A172 (cell line): ENCODE data around the gene ASB8. TPM values are rescaled to one million over a fixed set of nuclear protein-coding genes. Genes with fewer than 3 reads are reported as not detected.

Source experiments
- DNase-seq: peaks from one replicate; pipeline ENCODE4 v3.0.0-alpha.2; 2015; ENCODE audit warnings: low spot score
- total RNA-seq: library from RNA; depleted of rRNA; stranded (reverse); fragments of >200 nt; shearing (Covaris generic); gene quantifications from 2 replicates; pipeline ENCODE4 v1.2.3, GENCODE V29; 2014; rRNA removed

Gene ASB8, protein sequence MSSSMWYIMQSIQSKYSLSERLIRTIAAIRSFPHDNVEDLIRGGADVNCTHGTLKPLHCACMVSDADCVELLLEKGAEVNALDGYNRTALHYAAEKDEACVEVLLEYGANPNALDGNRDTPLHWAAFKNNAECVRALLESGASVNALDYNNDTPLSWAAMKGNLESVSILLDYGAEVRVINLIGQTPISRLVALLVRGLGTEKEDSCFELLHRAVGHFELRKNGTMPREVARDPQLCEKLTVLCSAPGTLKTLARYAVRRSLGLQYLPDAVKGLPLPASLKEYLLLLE
- total RNA-seq: 15.4 and 17.2 TPM in 2 replicates

DNA sequence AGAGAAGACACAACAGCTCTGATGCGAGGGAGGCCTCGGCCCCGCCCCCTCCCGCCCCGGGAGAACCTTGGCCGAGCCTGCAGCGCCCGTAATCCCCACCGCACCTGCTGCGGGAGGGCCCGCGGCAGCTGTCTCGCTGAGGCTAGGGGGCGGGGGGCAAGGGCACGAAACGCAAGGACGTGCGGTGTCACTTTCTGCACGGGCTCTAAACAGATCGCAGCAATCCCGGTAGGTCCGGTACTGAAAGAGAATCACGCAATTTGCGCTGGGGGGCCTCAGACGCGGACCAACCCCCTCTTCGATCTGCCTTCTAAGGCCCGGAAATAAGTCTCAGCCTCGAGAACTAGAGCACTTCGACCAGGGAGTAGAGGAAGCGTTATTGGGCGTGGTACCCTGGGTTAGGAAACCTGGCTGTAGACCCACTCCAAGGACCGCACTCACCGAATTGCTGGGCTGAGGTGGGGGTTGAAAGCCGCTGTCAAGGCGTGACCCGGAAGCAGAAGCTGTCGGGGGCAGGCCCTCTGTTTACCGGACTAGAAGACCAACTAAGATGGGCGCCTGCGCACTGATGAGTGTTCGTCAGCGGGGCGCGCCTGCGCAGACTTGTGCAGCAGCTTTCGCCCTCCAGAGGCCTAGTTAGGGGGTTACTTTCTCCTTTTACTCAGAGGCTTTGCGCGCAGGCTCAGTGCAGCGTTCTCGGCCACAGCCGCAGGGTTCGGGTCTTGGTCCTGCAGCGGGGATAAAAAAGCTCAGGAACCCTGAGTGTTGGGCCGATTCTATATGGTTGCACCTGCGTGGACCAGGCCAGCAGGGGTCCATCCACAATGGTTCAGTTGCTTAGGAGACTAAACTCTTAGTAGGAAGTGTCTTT is at the start of gene ASB8:
Gene ASB8 (minus strand): TSS at position 498 of the 871 bp plus-strand sequence. CDS start 4,019 bp downstream, outside the sequence.
- DNase-seq: peak; percentile 91

DNA sequence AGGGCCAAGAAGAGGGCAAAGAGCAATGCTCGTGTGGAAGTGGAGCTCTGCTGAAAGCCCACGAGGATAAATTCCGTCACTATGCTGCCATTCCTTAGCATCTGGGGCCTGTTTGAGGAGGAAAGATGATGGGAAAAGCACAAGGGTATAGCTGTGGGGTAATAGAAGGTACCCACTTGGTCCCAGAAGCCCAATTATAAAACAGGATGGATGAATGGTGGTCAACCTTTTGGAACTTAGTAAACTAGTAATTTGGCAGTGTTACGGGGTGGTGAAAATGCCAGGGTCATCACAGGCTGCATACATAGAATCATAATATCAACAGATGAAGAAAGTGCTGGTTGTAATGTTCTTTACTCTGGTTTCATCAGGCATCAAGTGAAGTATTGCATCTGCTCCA is 45.9 kb upstream of the ASB8 start, which contains the start of gene OR10AD1:
Gene OR10AD1 (minus strand): TSS at position 101 of the 400 bp plus-strand sequence. CDS start 0 bp downstream, at position 101.
- no peak for DNase-seq

DNA sequence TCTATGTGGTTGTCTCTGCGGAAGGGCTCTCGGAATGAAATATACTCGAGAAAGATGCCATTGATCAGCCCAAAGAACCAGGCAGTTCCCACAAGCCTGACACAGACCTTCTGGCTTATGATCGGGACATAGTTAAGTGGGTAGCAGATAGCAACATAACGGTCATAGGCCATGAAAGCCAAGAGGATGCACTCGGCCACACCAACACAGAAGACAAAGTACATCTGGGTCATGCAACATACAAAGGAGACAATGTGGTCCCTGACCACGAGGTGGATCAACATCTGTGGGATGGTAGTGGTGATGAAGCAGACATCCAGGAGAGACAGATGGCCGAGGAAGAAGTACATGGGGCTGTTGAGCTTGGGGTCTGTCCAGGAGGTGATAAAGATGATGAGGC is 45.5 kb upstream of the ASB8 start:
- DNase-seq: no peak

DNA sequence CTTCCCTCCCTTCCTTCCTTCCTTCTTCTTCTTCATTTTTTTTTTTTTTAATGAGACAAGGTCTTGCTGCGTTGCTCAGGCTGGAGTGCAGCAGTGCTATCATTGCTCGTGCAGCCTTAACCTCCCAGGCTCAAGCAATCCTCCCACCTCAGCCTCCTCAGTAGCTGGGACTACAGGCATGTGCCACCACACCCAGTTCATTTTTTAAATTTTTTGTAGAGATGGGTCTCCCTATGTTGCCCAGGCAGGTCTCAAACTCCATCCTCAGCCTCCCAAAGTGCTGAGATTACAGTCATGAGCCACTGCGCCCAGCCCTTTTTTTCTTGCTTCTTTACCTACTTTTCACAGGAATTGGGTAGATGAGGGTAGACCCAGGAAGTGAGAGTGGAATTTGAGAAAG is 44.2 kb upstream of the ASB8 start:
- DNase-seq: no peak

DNA sequence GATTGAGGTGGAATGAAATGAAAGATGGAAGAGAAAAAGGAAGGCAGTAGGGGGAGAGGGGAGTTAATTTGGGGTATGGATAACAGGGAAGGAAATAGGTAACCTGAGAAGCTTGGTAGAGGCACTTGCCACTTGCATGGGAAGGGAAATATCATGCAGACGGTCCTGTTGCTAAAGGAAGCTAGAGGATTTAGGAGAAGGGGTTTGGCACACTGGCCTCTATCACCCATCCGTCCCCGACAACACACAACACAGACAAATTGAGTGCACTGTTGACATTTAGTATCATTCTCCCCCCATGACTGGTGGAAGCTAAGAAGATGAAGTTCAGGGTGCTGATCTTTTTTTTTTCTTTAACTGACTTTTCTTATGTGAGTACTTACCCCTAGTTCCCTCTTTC is 43.8 kb upstream of the ASB8 start:
- no peak for DNase-seq

DNA sequence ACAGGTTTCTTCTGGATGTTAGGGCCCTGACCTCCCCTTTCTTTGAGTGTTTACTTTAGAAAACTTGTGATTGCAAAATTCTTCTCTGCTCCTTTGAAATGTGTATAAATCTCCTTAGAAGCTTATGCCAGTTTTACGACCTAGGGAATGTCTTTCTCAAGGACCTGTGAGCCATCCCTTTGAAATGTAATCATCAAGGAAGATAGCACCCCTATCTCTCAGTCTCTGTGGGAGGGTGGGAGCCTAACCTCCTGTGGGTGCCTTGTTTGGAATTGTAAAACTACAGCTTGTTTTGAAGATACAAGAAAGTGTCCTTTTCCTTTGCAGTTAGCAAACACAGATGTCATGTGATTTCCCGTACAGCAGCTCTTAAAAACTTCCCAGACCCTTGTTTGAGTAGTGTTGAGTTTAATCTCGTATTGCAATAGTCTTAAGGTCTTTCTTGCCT is 42.5 kb upstream of the ASB8 start:
- DNase-seq: no peak

DNA sequence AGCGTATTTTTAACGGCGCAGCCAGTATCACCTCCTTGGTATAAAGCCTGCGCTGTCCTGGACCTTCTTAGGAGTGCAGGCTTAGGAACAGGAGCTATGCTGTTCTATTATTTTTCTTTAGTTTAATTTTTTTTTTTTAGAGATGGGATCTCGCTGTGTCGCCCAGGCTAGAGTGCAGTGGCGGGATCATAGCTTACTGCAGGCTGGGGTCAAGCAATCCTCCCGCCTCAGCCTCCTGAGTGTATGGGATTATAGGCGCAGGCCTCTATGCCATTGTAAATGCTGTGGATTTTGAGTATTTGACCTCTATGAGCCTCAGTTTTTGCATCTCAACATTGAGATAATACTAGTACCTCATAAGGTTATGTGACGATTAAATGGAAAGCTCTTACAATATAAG is 41.7 kb upstream of the ASB8 start:
- DNase-seq: no peak

DNA sequence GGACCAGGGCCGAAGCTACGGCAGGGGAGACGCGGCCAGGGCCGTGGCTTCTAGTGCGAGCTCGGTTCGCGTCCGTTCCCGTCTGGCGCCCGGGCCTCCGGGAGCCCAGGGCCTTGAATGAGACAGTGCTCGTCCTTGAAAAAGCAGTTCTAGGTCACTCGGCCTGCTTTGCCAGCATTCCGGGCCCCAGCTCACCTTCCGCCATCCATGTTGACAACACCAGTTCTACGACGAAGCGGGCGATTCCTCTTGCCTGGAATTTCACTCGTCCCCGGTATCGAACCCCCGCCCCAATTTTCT is 41.3 kb upstream of the ASB8 start:
- no peak for DNase-seq

DNA sequence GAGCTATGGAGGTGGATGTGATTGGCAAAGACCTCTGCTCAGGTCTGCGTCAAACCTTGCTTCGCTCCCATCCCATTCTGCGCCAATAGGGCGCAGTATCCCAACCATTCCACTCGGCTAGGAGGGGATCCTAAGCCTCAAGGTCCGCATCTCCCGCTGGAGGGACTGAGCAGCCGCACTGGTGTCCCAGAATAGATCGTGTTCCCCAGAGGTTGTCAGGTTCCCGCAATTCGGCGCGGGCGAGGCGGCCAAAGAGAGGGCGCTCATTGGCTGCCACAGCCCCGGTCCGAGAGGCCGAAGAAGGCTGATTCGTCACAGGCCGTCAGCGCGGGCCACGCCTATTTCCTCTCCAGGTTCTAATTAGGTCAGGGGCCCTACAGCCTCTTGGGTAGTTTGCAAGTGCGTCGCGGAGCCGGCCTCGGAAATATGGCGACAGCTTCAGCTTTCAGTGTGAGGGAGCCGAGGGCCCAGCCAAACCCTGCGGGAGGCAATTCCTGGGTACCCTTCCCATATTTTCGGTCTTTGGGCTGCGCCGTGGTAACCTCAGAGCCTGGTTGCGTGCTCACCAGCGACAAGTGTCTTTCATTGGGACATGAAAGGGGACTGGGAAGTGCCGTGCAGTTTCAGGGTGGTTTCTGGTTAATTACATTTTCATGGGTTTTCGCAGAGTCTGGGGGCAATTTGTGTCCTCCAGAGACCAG is 40.8 kb upstream of the ASB8 start:
- no peak for DNase-seq

DNA sequence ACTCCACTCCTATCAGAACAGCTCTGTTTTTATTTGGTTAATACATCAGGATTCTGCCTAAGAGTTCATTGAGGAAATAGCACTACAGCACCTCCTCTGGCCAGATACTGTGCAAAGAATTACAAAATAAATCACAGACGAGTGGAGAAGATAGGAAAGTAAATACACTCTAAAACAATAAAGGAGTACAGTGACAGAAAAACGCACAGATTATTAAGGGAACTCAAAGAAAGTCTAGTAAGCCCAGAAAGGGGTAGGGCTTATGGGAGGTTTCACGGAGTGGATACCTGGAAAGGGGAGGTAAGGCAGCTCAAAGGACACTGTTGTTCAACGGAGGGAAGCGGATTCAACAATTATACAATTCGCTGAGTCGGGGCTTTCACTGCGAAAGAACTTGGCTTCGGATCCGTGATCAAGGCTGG is 40.2 kb upstream of the ASB8 start:
- DNase-seq: no peak

DNA sequence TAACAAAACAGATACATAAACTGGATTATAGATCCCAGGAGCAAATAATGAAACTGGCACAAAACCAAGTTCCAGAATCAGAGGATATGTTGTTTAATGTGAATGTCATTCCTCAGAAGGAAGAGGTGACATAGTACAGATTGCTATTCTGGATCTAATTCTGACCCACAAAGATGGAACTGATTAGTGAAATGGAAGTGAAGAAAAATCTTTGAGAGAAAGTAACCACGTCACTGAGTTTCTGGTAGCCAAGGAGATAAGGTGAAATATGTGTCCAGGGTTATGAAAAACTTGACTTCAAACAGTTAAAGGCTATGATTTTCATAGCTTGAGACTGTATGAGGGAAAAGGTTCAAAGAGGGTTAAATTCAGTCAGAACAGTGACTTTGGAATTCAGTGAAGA is 37.5 kb upstream of the ASB8 start:
- DNase-seq: no peak

DNA sequence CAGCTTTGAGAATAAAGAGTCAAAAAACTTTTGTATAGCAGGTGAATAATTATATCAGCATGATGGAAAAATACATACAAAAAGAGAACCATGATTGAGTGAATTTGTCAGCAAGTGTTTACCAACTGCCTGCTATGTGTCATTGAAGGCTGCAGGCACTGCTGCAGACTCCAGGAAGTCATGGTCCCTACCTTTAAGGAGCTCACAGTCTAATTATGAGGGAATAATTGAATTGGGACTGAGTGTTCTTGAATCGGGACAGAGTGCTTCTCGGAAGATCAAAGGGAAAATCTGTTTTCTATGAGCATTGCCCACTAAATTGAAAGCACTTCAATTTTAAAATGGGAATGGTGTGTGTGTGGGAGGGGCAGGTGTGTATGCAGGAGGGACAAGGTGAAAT is 36.3 kb upstream of the ASB8 start:
- DNase-seq: no peak

DNA sequence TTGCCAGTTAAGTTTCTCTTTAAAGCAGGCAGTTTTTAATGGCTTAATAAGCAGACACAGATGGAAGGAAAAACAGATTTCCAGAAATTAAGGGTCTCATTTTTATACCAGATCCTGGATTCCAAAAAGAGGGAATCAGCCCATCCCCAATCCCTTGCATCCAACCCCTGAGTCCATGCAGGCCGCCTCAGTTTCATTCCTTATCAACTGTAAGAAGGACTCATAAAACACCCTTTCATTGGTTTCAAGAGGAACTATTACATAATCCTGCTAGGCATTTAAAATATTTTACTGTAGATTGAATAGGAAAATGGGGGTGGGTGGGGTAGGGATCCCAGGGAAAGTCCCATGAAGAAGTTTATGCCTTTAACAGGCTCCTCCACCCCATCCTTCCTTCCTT is 35.5 kb upstream of the ASB8 start:
- no peak for DNase-seq

DNA sequence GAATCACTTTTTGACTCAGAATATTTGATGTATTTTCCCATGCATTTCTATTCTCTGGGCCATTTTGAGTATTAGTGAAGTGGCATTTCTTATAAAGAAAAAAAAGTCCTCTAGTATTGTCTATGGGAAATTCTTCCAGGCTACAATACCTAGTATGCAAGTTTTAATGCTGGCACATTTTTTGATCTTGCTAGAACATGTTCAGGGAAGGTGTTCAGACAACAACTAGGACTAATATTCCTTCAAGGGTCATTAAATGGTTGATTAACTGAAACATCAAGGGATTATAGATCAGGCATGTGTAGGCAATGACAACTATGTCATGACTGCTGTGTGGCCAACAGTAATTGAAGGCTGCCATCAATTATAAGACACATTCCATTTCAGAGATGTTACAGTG is 33.8 kb upstream of the ASB8 start:
- DNase-seq: no peak

DNA sequence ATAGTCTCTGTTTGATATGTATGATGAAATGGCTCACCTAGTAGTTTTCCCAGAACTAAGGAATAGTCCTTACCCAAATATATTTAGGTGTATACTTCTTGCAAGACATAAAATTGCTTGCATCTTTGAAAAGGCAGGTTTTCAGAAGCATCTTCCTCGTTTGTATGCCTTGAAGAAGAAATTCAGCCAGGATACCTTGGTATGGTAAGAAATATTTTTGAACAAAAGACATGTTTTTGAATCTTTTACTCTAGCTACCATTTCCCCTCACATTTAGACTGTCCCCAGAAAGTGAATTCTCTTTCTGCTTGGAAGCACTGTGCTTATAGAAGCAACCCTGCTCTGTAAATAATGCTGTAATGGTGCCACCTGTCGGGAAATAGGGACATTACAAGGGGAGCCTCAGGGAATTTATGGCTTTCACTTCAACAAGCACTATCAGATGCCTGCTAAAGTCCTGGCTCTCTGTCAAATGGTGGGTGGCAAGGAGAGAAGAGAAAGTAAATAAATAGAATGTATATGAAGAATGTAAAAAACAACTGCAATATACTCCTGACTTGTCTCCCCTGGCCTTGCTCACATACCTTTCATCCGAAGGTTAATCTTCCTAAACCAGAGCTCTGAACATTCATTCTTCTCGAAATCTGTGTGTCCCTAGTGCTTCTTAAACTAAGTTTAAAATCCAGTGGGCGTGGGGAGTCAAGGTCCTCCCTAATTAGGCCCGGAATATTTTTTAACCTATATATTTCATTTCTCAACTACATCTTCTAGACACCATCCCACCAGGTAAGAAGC is 32.2 kb upstream of the ASB8 start:
- DNase-seq: peak; percentile 52

DNA sequence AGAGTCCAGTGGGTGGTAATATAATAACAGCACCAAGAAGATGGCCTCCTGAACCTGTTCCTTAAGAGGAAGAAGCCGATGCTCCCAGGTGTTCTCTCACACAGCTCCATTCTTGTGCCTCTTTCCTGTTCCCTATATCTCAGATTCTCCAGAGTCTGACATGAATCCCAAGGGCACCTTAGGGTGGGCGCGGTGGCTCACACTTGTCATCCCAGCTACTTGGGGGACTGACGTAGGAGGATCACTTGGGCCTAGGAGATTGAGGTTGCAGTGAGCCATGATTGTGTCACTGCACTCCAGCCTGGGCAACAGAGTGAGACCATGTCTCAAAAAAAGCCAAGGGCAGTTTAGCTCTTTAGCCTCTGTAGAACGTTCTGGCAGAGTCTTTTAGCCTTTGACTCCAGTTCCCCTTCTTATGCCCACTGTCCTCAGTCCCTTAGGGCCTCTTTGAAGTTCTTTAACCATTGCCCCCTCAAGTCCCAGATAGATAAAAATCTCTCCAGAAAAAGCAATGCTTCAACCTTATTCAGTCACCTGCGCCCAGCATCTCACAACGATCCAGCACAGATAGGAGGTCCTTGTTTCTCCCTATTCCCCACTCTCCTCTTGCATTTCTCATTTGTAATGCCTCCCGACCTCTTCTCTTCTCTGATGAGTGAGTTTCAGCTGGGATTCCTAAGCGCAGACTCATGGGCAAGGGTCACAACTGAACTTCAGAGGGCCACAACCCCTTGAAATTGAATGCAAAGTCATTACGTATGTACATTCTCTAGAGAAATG is 30.8 kb upstream of the ASB8 start:
- DNase-seq: no peak

DNA sequence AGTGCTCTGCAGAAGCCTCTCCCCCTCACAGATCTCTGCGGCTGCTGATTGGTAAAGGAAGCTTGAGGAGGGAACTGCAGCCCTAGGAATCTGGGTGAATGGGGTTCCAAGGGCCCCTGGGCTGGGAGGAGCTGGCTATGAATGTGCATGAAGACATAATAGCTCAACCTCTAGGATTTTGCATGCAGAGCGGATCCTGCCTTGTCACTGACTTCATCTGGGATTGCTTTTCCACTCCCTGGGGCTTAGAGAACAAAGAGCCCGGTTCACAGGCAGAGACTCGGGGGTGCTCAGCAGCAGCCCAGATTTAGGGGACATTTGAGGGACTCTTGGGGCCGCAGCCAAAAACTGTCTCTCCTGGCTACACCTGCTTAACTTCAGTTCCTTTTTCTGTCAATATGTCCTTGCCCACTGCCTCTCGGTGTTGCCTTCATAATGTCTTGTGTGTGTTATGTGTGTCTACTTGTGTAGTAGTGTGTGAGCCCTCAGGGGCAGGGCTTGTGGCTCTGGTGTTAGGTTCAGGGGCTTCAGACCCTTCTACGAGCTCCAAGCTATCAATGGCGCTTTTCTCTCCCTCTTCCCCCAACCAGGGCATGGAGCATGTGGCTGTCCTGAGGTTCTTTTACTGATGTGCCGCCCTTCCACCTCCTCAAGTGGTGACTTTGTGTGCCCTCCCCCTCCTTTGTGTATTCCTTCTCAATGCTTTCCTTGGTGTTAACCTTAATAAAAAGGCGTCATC is 28.0 kb upstream of the ASB8 start:
- DNase-seq: no peak

DNA sequence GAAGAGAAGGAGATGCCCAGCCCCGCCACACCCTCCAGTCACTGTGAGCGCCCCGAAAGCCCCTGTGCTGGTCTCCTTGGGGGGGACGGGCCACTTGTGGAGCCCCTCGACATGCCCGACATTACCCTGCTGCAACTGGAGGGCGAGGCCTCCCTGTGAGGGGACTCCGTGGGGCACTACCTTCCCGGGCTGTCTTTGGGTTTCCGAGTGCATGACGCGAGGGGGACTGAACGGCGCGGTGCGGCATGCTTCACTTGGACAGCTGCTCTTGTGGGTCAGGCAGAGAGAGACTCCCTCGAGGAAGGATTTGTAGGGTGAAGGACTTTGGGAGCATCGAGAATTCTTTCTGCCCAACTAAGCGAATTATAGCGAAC is 27.2 kb upstream of the ASB8 start:
- DNase-seq: no peak

DNA sequence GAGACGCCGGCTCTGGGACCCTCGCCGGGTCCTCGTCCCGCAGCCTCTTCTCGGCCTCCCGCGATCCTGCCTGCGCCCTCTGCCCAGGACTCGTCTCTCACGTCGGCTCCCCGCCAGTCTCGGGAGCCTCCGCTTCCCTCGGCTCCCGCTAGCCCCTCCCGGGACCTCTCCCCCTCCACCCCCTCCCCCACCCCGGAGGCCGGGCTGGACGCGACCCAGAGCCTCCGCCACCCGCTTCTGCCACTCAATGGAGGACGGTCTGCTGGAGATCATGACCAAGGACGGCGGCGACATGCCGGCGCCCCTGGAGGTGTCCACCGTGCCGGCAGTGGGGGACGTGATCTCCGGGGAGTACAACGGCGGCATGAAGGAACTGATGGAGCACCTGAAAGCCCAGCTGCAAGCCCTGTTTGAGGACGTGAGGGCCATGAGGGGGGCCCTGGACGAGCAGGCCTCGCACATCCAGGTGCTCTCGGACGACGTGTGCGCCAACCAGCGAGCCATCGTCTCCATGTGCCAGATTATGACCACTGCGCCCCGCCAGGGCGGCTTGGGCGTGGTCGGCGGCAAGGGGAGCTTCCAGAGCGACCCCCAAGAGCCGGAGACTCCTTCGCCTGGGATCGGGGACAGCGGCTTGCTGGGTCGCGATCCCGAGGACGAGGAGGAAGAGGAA is 26.7 kb upstream of the ASB8 start:
- DNase-seq: no peak
